HT1080 (cell line): ENCODE data around the gene HTR3D. TPM values are rescaled to one million over a fixed set of nuclear protein-coding genes. Genes with fewer than 3 reads are reported as not detected.
"Not testable (repeated sequence)": the region's sequence is repeated elsewhere in the genome, so short reads cannot be mapped to it uniquely, and the experiment has no call there.

Experiments used
- DNase-seq: peaks from one replicate; pipeline ENCODE4 v3.0.0-alpha.2; 2015; ENCODE audit warnings: low read depth
- small RNA-seq: library from RNA; depleted of rRNA; stranded (forward); fragments of <200 nt; gene quantifications from one replicate; pipeline ENCODE3, GENCODE V24; 2014
- total RNA-seq: library from RNA; depleted of rRNA; stranded (reverse); fragments of >200 nt; shearing (Covaris generic); gene quantifications from 2 replicates; pipeline ENCODE4 v1.2.3, GENCODE V29; 2014; rRNA removed

Gene HTR3D
- total RNA-seq, 1 experiment from 2014 or later, result not detected

- DNase-seq, result no peak
Measured at GRCh38 chr3:184067573-184068055, 36.1 kb downstream of the HTR3D start.

- no peak for DNase-seq
Measured at GRCh38 chr3:184068344-184068743, 36.8 kb downstream of the HTR3D start.

GRCh38 chr3:184071142-184071541 is 39.6 kb downstream of the HTR3D start:
- not testable (repeated sequence) for DNase-seq

- no peak for DNase-seq
Measured at GRCh38 chr3:184073621-184074020, 42.1 kb downstream of the HTR3D start.

- DNase-seq, result no peak
Measured at GRCh38 chr3:184075901-184076300, 44.4 kb downstream of the HTR3D start.

GRCh38 chr3:184077881-184078280 is 46.3 kb downstream of the HTR3D start:
- no peak for DNase-seq

- DNase-seq, result no peak
Measured at GRCh38 chr3:184078851-184079250, 47.3 kb downstream of the HTR3D start.

GRCh38 chr3:184081116-184081830 is 49.7 kb downstream of the HTR3D start:
- DNase-seq, result no peak

GRCh38 chr3:184082034-184082433 is 50.5 kb downstream of the HTR3D start:
- DNase-seq, result no peak

GRCh38 chr3:184082465-184082864 is 50.9 kb downstream of the HTR3D start:
- DNase-seq, result no peak

GRCh38 chr3:184085389-184085852 is 53.9 kb downstream of the HTR3D start:
- DNase-seq, result peak; percentile 74

Small RNA genes within 50 kb of the gene (small RNA-seq; reads per million reads assigned to genes)
- not detected for gene RF00019

Other genes starting within 250 kb of the HTR3D start
- gene MAP6D1, start 206.2 kb upstream of the HTR3D start, total RNA-seq, result 1.9 and 8.0 TPM in 2 replicates
- gene PARL, start 146.9 kb upstream of the HTR3D start, total RNA-seq, result 102 and 114 TPM in 2 replicates
- 17.3 and 18.2 TPM in 2 replicates for gene ABCC5, start 13.9 kb upstream of the HTR3D start, total RNA-seq
- not detected in 2 replicates for gene HTR3C, start 21.3 kb downstream of the HTR3D start, total RNA-seq
- not detected in 2 replicates for gene HTR3E, start 65.3 kb downstream of the HTR3D start, total RNA-seq
- 85.0 and 88.4 TPM in 2 replicates for gene EIF2B5, start 103.6 kb downstream of the HTR3D start, total RNA-seq
- 38.6 and 46.8 TPM in 2 replicates for gene DVL3, start 123.6 kb downstream of the HTR3D start, total RNA-seq
- gene AP2M1, start 143.1 kb downstream of the HTR3D start, total RNA-seq, result 840 and 907 TPM in 2 replicates
- 49.1 and 72.9 TPM in 2 replicates for gene ABCF3, start 154.5 kb downstream of the HTR3D start, total RNA-seq
- gene VWA5B2, start 197.8 kb downstream of the HTR3D start, total RNA-seq, result not detected in 2 replicates
- gene ALG3, start 217.2 kb downstream of the HTR3D start, total RNA-seq, result 93.3 and 146 TPM in 2 replicates
- gene EEF1AKMT4, start 217.9 kb downstream of the HTR3D start, total RNA-seq, result 18.5 TPM in 2 replicates
- 3.6 and 10.5 TPM in 2 replicates for gene CAMK2N2, start 229.8 kb downstream of the HTR3D start, total RNA-seq
- gene ECE2, start 244.3 kb downstream of the HTR3D start, total RNA-seq, result not detected in 2 replicates